HG02981 (cell line): ENCODE measurements around the gene C6orf120.
"Not testable (repeated sequence)": the region's sequence is repeated elsewhere in the genome, so short reads cannot be mapped to it uniquely, and the experiment has no call there.

Experiments
- ATAC-seq: cut with Tn5 transposase; IDR thresholded peaks from one replicate; pipeline ENCODE4 v1.9.1; 2021; ENCODE audit warnings: mild to moderate bottlenecking, moderate library complexity; ENCODE audit not compliant: unreplicated experiment

Gene C6orf120

GRCh38 chr6:169678342-169678741, 23.6 kb upstream of the C6orf120 start:
- no peak for ATAC-seq

GRCh38 chr6:169684056-169684455, 17.9 kb upstream of the C6orf120 start:
- ATAC-seq: no peak

- no peak for ATAC-seq
Measured at GRCh38 chr6:169685860-169686259, 16.1 kb upstream of the C6orf120 start.

GRCh38 chr6:169689287-169689686, 12.6 kb upstream of the C6orf120 start:
- ATAC-seq: no peak

GRCh38 chr6:169691260-169691659, 10.7 kb upstream of the C6orf120 start:
- ATAC-seq: no peak

GRCh38 chr6:169692516-169692915, 9.4 kb upstream of the C6orf120 start:
- no peak for ATAC-seq

GRCh38 chr6:169695131-169695530, 6.8 kb upstream of the C6orf120 start:
- no peak for ATAC-seq

- ATAC-seq: not testable (repeated sequence)
Measured at GRCh38 chr6:169697115-169697514, 4.8 kb upstream of the C6orf120 start.

- no peak for ATAC-seq
Measured at GRCh38 chr6:169700296-169700695, 1.6 kb upstream of the C6orf120 start.

- no peak for ATAC-seq
Measured at GRCh38 chr6:169701311-169701953, 494 bp upstream of the C6orf120 start.

- ATAC-seq: peak; percentile 9
Measured at GRCh38 chr6:169702840-169703246, 917 bp downstream of the C6orf120 start.

GRCh38 chr6:169707772-169708171, 5.8 kb downstream of the C6orf120 start:
- ATAC-seq: no peak

- peak; percentile 50 for ATAC-seq
Measured at GRCh38 chr6:169709293-169709692, 7.4 kb downstream of the C6orf120 start.

- ATAC-seq: no peak
Measured at GRCh38 chr6:169710009-169710408, 8.1 kb downstream of the C6orf120 start.

GRCh38 chr6:169714178-169714577, 12.3 kb downstream of the C6orf120 start:
- ATAC-seq: no peak

GRCh38 chr6:169714595-169714994, 12.7 kb downstream of the C6orf120 start:
- no peak for ATAC-seq

- ATAC-seq: no peak
Measured at GRCh38 chr6:169719117-169719516, 17.2 kb downstream of the C6orf120 start.

- ATAC-seq: no peak
Measured at GRCh38 chr6:169720207-169720855, 18.4 kb downstream of the C6orf120 start.

GRCh38 chr6:169722362-169723199, 20.7 kb downstream of the C6orf120 start:
- peak; percentile 5 for ATAC-seq

GRCh38 chr6:169723200-169723909, 21.4 kb downstream of the C6orf120 start:
- ATAC-seq: peak; percentile 32

GRCh38 chr6:169723991-169724493, 22.1 kb downstream of the C6orf120 start:
- ATAC-seq: peak; percentile 35
